MG63 (cell line): ENCODE data around the gene ZNF148. TPM values are rescaled to one million over a fixed set of nuclear protein-coding genes. Genes with fewer than 3 reads are reported as not detected.
"Not testable (repeated sequence)": the region's sequence is repeated elsewhere in the genome, so short reads cannot be mapped to it uniquely, and the experiment has no call there.

Experiments used
- DNase-seq: peaks from one replicate; pipeline ENCODE4 v3.0.0-alpha.2; 2020
- H3K27me3 ChIP-seq: fragments of 250-450 bp; sonication (Bioruptor Pico); 2 replicates; pipeline ENCODE4 v1.5.1; 2020; ENCODE audit warnings: mild to moderate bottlenecking, moderate library complexity
- H3K36me3 ChIP-seq: fragments of 250-450 bp; sonication (Bioruptor Pico); 2 replicates; pipeline ENCODE4 v1.5.1; 2020; ENCODE audit warnings: mild to moderate bottlenecking, moderate library complexity
- H3K4me3 ChIP-seq: fragments of 250-450 bp; sonication (Bioruptor Pico); 2 replicates; pipeline ENCODE4 v1.5.1; 2020; ENCODE audit warnings: mild to moderate bottlenecking, moderate library complexity
- H3K9me3 ChIP-seq: fragments of 250-450 bp; sonication (Bioruptor Pico); 2 replicates; pipeline ENCODE4 v1.5.1; 2020; ENCODE audit warnings: mild to moderate bottlenecking, moderate library complexity
- total RNA-seq: library from RNA; depleted of rRNA; stranded (reverse); fragments of >200 nt; shearing (Covaris generic); gene quantifications from 2 replicates; pipeline ENCODE4 v1.2.3, GENCODE V29; 2014; ENCODE audit warnings: low replicate concordance

Gene ZNF148
- total RNA-seq, 1 experiment from 2014 or later = 22.3 TPM

DNA sequence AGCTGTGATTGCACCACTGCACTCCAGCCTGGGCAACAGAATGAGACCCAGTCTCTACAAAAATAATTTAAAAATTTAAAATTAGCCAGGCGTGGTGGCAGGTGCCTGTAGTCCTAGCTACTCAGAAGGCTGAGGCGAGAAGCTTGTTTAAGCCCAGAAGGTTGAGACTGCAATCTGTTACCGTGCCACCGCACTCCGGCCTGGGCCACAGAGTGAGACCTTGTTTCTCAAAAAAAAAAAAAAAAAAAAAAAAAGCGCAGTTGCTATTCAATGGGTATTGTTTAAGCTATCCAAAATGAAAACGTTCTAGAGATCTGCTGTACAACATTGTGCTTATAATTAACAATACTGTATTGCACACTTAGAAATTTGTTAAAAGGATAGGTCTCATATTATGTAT lies 24.0 kb downstream of the ZNF148 start:
- Histone ChIP-seq H3K36me3 (peaks cover 42% of the 10 kb centered on the region), H3K27me3 (no peaks in the 10 kb centered on the region)
- DNase-seq = no peak

DNA sequence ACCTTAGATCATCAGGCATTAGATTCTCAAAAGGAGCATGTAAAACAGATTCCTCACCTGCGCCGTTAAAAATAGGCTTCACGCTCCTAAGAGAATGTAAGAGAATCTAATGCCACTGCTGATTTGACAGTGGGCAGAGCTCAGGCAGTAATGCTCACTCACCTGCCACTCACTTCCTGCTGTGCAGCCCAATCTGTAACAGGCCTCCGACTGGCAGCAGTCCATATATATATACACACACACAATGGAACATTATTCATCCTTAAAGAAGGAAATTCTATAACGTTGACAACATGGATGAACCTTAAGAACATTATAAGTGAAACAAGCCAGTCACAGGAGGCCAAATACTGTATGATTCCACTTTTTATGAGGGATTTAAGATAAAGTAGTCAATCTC lies 24.5 kb downstream of the ZNF148 start:
- Histone ChIP-seq H3K4me3 (no peak overlapping the region), H3K27me3 (no peaks in the 10 kb centered on the region), H3K9me3 (peaks cover 29% of the 10 kb centered on the region), H3K36me3 (peaks cover 43% of the 10 kb centered on the region)
- DNase-seq = no peak

More for the DNA sequence above, 24.0 kb downstream of the ZNF148 start:
- Histone ChIP-seq H3K4me3 (no peak overlapping the region), H3K9me3 (peaks cover 24% of the 10 kb centered on the region)

DNA sequence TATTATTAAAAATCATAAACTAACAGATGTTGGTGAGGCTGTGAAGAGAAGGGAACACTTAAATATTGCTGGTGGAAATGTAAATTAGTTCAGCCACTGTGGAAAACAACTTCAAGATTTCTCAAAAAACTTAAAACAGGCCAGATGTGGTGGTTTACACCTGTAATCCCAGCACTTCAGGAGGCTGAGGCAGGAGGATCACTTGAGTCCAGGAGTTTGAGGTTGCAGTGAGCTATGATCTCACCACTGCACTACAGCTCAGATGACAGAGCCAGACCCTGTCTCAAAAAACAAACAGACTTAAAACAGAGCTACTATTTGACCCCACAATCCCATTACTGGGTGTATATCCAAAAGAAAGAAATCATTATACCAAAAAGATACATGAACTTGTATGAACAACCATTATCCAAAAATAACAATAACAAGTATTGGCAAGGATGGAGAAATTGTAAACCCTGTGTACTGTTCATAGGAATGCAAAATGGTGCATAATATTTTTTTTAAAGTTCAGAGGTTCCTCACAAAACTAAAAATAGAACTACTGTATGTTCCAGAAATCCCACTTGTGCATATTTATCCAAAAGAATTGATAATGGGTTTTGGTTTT lies 25.5 kb downstream of the ZNF148 start:
- no peak for DNase-seq
- H3K27me3 ChIP-seq = no peaks in the 10 kb centered on the region
- H3K36me3 ChIP-seq = peaks cover 42% of the 10 kb centered on the region
- H3K4me3 ChIP-seq = no peak overlapping the region
- H3K9me3 ChIP-seq = peaks cover 37% of the 10 kb centered on the region

DNA sequence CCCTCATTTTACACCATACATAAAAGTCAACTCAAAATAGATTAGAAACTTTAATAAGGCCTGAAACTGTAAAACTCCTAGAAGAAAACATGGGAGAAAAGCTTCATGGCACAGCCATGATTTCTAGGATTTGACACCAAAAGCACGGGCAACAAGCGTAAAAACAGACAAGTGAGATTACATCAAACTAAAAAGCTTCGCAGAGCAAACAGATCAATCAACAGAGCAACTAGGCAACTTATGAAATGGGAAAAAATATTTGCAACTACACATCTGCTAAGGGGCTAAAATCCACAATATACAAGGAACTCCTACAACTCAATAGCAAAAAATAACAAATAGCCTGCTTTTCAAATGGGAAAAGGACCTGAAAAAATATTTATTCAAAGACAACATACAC lies 26.1 kb downstream of the ZNF148 start:
- no peak for DNase-seq
- no peaks in the 10 kb centered on the region for H3K27me3 ChIP-seq
- H3K36me3 ChIP-seq = peaks cover 46% of the 10 kb centered on the region
- no peak overlapping the region for H3K4me3 ChIP-seq
- peaks cover 43% of the 10 kb centered on the region for H3K9me3 ChIP-seq

DNA sequence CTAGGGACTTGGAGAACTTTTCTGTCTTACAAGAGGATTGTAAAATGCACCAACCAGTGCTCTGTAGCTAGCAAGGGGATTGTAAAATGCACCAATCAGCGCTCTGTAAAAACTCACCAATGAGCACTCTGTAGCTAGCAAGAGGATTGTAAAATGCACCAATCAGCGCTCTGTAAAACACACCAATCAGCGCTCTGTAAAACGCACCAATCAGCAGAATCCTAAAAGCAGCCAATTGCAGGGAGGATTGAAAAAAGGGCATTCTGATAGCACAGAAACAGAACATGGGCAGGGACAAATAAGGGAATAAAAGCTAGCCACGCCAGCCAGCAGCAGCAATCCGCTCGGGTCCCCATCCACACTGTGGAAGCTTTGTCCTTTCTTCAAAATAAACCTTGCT lies 31.8 kb downstream of the ZNF148 start:
- not testable (repeated sequence) for H3K4me3 ChIP-seq, H3K27me3 ChIP-seq, DNase-seq
- H3K9me3 ChIP-seq = peaks cover 39% of the 10 kb centered on the region
- H3K36me3 ChIP-seq = peaks cover 43% of the 10 kb centered on the region

DNA sequence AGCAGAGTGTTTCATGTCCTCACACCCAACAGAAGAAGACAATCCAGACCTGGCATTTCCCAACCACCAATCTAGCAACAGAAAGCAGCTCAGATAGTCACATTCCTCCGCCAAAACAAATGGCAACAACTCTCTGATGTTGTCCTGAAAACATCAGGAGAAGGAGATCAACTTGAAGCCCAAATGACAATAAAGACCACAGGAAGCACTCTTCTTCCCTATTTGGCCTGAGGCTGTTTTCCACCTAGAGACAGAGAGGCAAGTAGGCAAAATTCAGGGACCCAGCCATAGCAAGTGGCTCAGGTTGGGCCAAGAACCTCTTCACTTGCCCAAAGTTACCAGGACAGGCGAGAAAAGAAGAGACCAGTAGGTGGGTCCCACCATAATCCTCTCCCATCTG lies 35.0 kb downstream of the ZNF148 start:
- peaks cover 23% of the 10 kb centered on the region for H3K9me3 ChIP-seq
- DNase-seq = no peak
- H3K27me3 ChIP-seq = no peaks in the 10 kb centered on the region

DNA sequence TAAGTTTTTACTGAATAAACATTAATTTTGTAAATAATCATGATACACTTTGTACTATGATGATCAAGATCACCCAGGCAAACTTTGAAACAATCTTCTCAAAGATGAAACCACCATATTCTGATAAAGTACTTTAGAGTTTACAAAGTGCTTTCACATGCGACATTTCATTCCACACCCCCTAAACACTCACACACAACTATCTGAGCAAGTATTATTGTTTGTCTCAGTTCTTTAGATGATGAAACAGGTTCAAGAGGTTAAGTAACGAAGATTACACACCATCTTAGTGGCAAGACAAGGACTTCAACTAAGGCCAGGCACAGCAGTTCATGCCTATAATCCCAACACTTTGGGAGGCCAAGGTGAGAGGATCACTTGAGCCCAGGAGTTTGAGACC lies 37.6 kb downstream of the ZNF148 start:
- Histone ChIP-seq H3K27me3 (no peaks in the 10 kb centered on the region), H3K9me3 (peaks cover 7% of the 10 kb centered on the region), H3K36me3 (peaks cover 29% of the 10 kb centered on the region), H3K4me3 (no peak overlapping the region)
- DNase-seq = no peak

More for the DNA sequence above, 35.0 kb downstream of the ZNF148 start:
- peaks cover 41% of the 10 kb centered on the region for H3K36me3 ChIP-seq
- H3K4me3 ChIP-seq = no peak overlapping the region

DNA sequence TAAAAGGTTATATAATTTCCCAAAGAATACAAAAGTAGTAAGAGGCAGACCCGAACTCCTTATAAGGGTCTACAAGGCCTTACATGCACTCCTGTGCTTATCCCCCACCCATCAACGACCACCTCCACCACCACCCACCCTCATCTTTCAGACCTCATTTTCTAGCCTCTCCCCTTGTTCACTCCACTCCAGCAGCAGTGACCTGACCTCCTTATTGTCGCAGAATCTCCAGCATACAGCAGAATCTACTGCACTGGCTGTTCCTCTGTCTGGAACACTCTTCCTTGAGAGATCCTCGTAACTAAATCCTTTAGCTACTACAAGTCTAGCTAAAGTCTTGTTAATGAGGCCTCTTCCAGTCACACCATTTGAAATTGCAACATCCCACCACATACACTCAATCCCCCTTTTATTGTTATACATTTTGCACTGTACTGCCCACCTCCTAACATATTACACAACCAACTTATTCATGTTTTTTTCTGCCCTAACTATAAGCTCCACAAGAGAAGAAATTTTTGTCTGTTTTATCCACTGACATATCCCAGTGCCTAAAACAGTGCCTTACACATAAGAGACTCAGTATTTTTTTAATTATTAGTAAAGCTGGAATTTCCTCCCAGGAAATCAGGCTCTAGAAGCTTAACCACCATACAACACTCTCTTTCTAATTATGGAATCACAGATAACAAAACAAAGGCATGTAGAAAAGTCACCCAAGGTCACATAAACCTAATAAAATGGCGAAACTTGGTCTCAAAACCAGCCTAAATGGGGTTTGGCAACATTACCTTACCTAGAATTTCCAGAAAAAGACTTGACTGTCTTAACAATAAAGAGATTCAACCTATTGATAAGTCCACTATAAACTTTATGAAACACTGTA lies 40.2 kb downstream of the ZNF148 start:
- Histone ChIP-seq H3K4me3 (no peak overlapping the region), H3K27me3 (no peaks in the 10 kb centered on the region), H3K9me3 (peaks cover 7% of the 10 kb centered on the region), H3K36me3 (peaks cover 33% of the 10 kb centered on the region)
- DNase-seq = no peak

DNA sequence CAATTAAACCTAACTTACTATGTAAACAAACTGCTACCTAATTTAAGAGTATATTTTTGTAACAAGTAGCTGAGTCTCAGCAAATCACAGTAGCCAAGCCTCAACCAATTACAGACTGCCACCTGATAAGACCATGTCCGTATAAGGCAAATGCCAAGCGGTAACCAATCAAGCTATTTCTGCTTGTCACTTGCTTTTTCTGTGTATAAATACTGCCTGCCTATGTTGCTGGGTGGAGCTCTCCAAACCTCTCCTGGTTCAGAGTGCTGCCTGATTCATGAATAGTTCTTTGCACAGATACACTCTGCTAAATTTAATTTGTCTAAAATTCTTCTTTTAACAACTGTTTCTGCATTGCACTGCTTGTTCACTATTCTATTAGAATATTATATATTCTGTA lies 42.6 kb downstream of the ZNF148 start:
- no peak for DNase-seq

DNA sequence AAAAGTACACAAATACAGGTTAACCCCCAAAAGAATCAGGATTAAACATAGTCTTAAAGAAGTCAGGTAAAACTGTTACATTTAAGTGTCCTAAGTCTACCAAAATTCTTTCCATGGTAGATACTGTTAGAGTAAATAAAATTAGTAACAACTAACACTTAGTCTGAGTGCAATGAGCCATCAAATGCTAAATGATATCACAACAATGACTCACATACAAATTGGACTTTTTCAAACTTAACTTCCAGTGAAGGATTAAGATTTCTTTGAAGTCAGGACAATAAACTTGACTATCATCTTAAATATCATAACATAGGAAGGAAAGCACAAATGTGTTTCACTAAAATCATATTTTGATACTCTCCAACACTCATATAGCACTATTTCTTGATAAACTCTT lies 43.9 kb downstream of the ZNF148 start:
- Histone ChIP-seq H3K4me3 (no peak overlapping the region), H3K36me3 (peaks cover 39% of the 10 kb centered on the region)
- no peak for DNase-seq

More for the DNA sequence above, 42.6 kb downstream of the ZNF148 start:
- H3K4me3 ChIP-seq = no peak overlapping the region
- peaks cover 7% of the 10 kb centered on the region for H3K9me3 ChIP-seq
- no peaks in the 10 kb centered on the region for H3K27me3 ChIP-seq
- peaks cover 35% of the 10 kb centered on the region for H3K36me3 ChIP-seq

DNA sequence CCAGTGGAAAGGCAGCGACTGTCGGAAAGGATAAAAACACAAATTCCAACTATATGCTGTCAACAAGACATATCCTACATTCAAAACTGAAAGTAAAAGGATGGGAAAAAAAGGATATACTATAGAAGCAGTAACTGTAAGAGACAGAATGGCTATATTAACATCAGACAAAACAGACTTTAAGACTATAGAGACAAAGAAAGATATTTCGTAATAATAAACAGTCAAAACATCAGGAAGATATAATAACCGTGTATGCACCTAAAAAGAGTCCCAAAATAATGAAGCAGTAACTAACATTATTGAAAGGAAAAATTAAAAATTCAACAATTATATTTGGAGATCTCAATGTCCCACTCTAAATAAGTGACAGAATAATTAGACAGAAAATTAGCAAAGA lies 48.2 kb downstream of the ZNF148 start:
- peaks cover 4% of the 10 kb centered on the region; the same call in 1 of the 2 replicates for H3K9me3 ChIP-seq
- DNase-seq = no peak
- H3K36me3 ChIP-seq = peaks cover 60% of the 10 kb centered on the region
- no peak overlapping the region for H3K4me3 ChIP-seq
- H3K27me3 ChIP-seq = no peaks in the 10 kb centered on the region

More for the DNA sequence above, 43.9 kb downstream of the ZNF148 start:
- Histone ChIP-seq H3K27me3 (no peaks in the 10 kb centered on the region), H3K9me3 (peaks cover 8% of the 10 kb centered on the region)

DNA sequence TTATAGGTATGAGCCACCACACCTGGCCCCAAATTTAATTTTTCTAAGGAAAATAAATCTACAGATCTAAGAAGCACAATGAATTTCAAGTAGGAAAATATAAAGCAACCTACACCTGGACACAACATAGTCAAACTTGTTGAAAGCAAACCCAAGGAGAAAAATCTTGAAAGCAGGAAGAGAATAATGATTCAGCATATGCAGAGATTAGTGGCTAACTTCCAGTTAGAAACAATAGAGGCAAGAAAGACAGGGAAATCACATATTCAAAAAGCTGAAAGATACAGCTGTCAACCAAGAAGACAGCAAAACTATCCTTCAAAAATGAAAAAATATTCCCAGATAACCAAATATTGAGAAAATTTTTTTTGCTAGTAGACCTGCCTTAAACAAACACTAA lies 49.4 kb downstream of the ZNF148 start:
- peaks cover 58% of the 10 kb centered on the region for H3K36me3 ChIP-seq
- no peak for DNase-seq
- H3K27me3 ChIP-seq = no peaks in the 10 kb centered on the region

DNA sequence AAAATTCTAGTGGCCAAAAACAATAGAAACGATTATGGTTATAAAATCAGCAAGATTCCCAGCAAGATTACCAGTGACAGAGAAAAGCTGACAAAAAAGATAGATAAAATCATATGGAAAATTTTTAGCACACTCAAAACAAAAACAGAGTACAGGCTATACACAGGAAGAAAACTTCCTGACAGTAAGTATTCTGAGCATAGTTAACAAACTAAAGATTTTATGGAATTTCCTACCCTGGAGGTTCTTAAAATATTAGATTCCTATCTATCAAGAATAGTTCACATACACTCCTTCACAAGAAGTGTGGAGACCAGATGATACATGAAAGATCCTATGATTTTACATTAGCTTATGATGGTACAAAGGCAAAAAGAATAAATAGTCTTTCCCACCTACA lies 50.8 kb downstream of the ZNF148 start:
- Histone ChIP-seq H3K36me3 (peaks cover 64% of the 10 kb centered on the region), H3K4me3 (no peak overlapping the region), H3K9me3 (peaks cover 4% of the 10 kb centered on the region; the same call in 1 of the 2 replicates), H3K27me3 (no peaks in the 10 kb centered on the region)
- no peak for DNase-seq

More for the DNA sequence above, 49.4 kb downstream of the ZNF148 start:
- Histone ChIP-seq H3K9me3 (peaks cover 4% of the 10 kb centered on the region; the same call in 1 of the 2 replicates), H3K4me3 (no peak overlapping the region)

DNA sequence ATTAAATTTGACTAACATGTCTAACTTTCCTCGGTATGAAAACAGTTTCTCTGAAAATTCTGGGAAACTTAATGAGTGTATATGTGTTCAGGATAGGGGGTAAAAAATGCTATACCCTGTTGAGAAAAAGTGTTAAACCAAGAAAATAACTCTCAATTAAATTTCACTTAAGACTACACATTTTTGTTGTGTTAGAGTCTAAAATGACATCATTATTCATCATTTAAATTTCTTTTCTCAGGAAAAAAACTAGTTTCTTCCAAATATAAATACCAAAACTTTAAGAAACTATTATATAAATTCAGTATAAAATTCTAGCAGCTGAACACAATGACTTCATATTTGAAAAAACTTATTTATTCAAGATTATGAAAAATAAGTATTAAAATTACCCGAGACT lies 52.2 kb downstream of the ZNF148 start:
- H3K4me3 ChIP-seq = no peak overlapping the region
- H3K9me3 ChIP-seq = peaks cover 4% of the 10 kb centered on the region; the same call in 1 of the 2 replicates
- no peaks in the 10 kb centered on the region for H3K27me3 ChIP-seq
- H3K36me3 ChIP-seq = peaks cover 60% of the 10 kb centered on the region
- no peak for DNase-seq

DNA sequence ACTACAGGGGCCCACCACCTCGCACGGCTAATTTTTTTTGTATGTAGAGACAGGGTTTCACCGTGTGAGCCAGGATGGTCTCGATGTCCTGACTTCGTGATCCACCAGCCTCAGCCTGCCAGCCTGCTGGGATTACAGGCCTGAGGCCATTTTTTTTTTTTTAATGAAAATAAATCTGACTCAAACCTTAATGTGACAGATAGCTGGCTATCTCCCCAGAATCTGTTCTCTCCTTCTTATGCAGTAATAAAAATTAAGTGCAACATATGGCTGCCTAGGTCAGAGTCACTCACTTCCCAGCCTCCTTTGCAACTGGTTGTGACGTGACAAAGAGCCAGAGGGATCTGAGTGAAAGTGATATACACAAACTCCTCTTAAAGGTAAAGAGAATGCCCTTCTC lies 53.0 kb downstream of the ZNF148 start:
- Histone ChIP-seq H3K36me3 (peaks cover 58% of the 10 kb centered on the region), H3K4me3 (no peak overlapping the region), H3K27me3 (no peaks in the 10 kb centered on the region), H3K9me3 (peaks cover 5% of the 10 kb centered on the region; the same call in 1 of the 2 replicates)
- DNase-seq = peak; percentile 15

DNA sequence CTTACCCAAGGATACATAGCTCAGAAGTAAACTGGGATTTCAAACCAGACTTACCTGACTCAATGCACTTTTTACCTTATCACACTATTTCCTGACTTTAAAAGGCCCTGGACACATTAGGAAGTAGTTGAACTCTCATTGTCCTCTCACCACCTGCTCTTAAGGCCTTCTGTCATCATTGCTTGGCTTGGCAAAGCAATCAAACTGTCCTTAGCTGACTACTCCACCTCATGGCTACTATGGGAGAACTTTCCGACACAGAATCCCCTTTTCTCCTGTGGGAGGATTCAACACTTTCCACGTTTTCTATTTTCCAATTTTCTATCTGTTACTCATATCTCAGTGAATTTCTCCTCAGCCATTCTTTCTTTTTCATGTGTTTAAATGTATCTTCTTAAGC lies 55.4 kb downstream of the ZNF148 start:
- DNase-seq = no peak
- H3K36me3 ChIP-seq = peaks cover 62% of the 10 kb centered on the region
- no peaks in the 10 kb centered on the region for H3K27me3 ChIP-seq
- 0 out of 2 replicates have a peak, but pooled peaks cover 2% of the 10 kb centered on the region for H3K9me3 ChIP-seq
- no peak overlapping the region for H3K4me3 ChIP-seq

DNA sequence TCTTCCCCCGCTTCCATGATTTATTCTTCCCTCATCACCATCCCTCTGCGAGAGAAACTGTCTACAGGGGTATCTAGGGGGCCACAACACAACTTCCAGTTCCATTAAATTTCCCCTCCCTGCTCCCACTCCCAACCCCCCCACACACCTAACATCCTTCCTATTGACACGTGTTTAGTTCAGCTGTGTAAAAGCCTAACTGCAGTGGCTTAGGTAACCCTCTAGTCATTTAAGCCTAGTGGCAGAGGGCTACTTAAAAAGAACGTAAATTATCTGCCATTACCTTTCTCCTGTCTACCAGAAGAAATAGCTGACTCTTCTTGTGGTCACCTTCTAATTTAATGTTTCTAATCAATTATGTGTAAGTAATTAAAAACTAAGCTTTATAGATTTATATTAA lies 56.3 kb downstream of the ZNF148 start:
- 0 out of 2 replicates have a peak, but pooled peaks cover 2% of the 10 kb centered on the region for H3K9me3 ChIP-seq
- peaks cover 61% of the 10 kb centered on the region for H3K36me3 ChIP-seq
- no peaks in the 10 kb centered on the region for H3K27me3 ChIP-seq
- no peak overlapping the region for H3K4me3 ChIP-seq
- no peak for DNase-seq
